GM21447 (cell line): ENCODE data around the gene SALL1.

Experiments
- ATAC-seq: cut with Tn5 transposase; IDR thresholded peaks from one replicate; pipeline ENCODE4 v1.9.1; 2021; ENCODE audit not compliant: unreplicated experiment

SALL1 gene

GRCh38 chr16:51150888-51151320 is at the start of gene SALL1:
TSS of gene SALL1 (minus strand) at chr16:51151270. CDS start at chr16:51151241, 29 bp downstream.
- ATAC-seq: no peak

- no peak for ATAC-seq
Measured at GRCh38 chr16:51200793-51201192, 49.7 kb upstream of the SALL1 start.

- no peak for ATAC-seq
Measured at GRCh38 chr16:51197953-51198748, 47.1 kb upstream of the SALL1 start.

- ATAC-seq: no peak
Measured at GRCh38 chr16:51193879-51194278, 42.8 kb upstream of the SALL1 start.

DNA sequence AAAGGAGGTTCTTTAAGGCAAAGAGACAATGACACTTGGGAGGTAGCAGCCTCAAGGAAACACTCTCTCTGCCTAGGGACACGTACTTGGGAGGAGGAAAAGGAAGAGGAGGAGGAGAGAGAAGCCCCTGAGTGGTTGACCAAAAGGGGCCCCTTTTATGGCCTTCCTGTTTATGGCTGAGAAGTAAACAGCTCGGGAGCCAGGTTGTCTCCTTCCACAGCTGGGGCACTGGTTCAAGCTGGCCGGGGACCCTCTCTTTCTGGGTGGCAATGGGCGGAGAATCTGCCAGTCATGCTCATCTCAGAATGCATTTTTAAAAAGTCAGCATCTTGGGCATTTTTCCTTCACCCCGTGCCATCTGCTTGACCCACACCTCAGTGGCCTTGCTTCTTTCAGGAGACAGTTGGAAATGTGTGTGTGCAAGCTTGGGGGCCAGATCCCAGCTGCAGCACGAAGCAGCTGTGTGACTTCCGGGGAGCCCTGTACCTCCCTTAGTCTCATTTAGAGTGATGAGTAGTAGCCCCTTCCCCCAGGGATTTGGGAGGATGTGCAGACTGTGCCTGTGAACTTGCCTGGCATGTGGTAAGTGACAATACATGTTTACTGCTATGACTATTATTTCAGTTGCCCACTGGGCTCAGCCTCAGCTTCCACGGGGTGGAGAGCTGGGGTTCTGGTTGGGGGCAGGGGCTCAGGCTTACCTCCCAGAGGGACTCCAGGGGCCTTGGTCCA is 33.8 kb upstream of the SALL1 start:
- ATAC-seq: no peak

DNA sequence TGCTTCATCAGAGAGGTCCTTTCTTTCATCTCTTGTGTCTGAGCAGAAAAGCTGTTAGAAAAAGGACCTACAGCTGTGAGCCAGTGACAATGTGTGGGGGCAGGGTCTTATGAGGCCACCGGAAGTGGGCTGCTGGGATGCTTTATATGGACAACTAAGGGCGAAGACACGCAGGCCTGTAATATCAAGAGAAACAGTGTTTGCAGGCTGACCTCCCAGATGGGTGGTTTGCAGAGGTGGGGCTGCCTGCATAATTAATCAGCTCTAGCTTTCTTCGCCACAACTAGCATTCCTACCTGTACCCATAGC is 30.4 kb upstream of the SALL1 start:
- no peak for ATAC-seq

DNA sequence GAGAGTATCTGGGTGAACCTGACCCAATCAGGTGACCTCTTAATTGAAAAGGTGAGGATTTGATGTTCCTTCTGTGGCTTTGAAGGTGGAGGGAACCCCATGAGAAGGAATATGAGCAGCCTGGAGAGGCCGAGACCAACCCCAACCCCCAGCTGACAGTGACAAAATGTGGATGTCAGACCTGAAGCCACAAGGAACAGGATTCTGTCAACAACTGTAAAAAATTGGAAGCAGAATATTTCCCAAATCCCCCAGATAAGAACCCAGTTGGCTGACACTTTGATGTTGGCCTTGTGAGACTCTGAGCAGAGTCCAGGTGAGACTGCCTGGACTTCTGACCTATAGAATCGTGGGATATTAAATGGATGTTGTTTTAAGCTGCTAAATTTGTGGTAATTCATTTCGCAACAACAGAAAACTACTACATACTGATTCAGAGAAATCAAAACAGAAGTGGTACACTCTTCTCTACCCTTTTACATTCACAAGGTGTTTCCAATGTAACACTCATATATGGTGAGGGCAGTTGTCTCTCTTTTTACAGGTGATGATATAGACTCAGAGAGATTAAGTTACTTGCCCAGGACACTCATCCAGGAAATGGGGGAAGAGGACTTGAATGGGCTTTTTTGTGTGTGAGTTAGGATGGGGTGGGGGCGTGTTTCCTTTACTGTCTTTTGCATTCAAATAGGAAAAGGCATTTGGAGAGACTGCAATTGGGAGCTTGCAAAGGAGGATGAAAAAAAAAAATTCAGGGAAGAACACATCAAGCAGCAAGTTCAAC is 29.8 kb upstream of the SALL1 start:
- no peak for ATAC-seq

GRCh38 chr16:51175081-51175480 is 24.0 kb upstream of the SALL1 start:
- ATAC-seq: no peak

DNA sequence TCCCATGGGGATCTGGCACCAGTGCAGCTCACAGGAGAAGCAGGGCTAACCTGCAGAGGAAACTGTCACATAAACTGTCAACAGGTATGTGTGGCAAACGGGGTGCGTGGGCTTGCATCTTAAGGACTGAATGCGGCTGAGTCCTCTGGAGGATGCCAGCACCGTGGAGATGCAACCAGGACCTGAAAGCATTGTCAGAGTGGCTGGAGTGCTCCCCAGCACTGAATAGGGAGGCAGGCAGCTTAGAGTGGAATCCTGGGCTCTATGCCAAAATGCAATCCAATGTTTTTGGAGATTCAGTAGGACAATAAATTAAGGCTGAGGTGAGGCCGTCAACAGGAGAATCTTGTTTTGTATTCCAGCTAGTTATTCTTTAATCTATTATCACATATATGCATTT is 21.3 kb upstream of the SALL1 start:
- no peak for ATAC-seq

DNA sequence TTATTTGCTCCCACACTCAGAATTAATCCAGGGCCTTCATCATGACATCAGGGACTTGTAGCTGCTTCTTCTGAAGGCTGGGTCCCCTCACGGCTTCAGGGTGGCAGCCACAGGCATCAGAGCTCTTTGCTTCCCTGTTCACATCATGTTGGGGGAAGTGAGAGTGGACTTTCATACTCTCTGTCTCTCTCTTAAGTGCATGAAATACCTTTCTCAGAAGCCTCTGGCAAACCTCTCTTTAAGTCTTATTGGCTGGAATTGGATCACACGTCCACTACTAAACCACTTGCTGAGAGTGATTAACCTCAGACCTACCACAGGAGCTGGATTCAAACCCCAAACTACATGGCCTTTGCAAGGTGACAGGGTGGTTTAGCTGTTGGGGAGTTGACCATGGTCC is 17.7 kb upstream of the SALL1 start:
- ATAC-seq: no peak

- no peak for ATAC-seq
Measured at GRCh38 chr16:51167170-51167895, 16.3 kb upstream of the SALL1 start.

DNA sequence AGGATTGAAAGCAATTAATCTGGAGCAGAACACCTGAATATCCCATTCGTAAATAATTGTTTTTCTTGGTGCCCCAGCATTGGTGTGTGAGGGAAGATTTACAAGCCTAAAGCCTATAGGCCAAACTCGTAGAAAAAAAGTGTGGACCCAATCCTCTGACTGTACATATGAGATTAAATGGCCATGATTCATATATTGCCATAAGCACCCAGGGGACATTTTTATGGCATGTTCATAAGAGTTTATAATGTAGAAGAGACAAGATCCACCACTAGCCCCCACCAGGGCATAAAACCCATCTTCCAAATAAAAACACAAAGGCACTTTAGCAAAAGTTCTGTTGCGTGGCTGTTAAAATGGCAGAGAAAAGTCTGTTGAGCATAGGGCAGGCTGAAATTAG is 15.5 kb upstream of the SALL1 start:
- ATAC-seq: no peak

DNA sequence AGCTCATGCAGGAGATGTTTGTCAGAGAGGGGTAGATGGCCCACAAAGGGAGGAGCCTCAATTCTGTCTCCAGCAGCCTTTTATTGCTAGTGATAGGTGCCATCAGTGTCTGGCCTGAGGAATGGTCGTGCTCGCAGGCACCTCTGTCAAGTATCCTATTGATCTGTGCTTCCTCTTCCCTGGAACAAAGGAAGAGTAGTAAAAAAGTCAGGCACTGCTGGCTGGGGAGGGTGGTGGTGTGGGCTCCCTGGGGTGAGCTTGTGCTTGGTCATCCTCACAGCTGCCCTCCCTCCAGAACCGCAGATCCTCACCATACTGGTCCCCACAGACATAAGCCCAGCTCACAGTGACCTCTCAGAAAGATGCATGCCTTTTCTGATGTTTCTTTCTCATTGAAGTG is 15.0 kb upstream of the SALL1 start:
- ATAC-seq: no peak

DNA sequence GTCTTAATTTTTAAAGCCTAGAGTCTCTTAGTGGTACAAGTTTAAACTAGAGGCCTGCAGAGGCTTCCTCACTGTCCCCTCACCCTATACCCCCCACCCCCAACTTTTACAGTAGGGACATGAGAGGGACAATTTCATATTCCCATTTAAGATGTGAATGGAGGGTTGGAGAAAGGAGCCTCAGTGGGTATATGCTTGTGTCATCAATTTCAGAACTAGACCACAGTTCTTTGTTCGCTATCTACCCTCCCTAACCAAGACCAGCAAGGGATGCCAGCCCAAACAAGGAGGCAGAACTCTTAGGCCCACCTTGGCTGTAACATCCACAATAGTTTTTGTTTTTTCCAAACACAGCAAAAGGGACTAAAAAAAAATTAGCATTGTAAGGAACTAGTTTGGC is 14.0 kb upstream of the SALL1 start:
- no peak for ATAC-seq

DNA sequence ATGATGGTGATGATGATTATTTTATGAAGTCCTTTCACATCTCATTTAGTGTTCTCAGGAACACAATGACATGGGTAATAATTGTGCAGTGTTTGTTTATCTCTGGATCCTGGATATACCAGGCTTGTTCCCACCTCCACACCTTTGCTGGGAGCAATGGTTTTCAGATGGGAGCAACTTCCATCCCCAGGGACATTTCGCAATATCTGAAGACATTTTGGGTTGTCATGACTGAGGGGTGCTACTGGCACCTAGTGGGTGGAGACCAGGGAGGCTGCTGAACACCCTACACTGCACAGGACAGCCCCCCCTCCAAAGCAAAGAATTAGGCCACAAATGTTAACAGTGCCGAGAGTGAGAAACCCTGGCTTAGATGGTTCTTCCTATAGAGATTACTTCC is 13.5 kb upstream of the SALL1 start:
- ATAC-seq: no peak

DNA sequence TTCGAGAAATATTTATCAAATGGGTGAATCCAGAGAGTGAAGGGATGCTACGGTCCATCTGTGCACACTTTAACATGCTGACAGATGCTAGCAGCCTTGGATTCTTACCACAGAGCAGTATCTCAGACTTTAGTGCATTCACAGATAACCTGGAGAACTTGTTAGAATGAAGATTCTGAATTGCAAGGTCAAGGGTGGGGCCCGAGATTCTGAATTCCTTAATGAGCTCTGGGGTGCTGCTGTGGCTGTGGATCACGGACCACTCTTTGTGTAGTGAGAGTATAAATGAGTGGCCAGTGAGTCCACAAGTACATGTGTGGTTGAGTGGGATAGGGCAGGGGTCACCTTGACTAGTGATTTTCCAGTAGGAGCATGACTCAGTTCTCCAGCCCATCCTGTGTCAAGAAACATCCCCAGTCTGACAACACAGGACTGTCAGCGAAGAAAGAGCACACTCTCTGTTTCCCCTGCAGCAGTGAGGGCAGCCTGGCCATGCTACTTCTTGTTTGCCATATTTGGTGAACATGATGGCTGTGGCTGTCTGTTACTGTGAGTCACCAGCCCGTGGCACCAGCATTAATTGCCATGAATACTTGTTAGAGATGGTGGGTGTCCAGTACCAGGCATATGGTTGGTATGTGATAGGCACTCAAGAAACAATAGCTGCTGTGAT is 13.0 kb upstream of the SALL1 start:
- ATAC-seq: no peak

DNA sequence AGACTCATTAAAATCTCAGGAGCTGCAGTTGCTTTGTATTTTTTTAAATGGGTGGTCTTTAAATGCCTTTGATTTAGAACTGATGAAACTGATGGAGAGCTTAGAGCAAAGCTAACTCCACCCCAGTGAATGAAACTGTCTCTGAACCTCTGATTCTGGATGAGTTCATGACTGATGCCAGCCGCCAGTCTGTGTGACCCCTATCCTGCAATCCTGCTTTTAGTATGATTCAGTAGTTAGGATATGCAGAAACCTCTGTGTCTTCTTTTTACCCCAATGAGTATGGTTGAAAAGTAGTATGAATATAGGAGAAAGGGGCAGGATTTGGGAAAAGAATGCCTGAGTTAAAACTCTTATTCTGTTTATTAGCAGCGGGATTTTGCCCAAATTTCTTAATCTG is 12.3 kb upstream of the SALL1 start:
- ATAC-seq: no peak

GRCh38 chr16:51161440-51162195 is 10.5 kb upstream of the SALL1 start:
- ATAC-seq: no peak

DNA sequence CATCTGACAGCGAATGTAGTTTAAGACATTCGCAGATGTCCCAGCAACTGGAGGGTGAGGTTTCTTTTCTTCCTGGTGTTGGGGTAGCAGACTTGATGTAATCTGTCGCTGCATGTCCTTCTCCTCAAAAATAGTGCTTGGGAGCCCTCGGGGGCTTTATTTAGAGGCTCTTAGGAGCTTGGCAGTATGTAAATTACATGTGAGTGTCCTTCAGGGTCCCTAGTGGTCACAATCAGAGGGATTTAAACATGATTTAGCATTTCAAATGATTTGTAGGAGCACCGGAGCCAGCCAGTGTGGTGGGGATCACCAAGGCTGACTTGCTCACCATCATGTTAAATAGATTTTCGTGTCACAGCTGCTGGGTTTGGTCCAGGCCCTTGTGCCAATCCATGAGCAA is 8.8 kb upstream of the SALL1 start:
- no peak for ATAC-seq

DNA sequence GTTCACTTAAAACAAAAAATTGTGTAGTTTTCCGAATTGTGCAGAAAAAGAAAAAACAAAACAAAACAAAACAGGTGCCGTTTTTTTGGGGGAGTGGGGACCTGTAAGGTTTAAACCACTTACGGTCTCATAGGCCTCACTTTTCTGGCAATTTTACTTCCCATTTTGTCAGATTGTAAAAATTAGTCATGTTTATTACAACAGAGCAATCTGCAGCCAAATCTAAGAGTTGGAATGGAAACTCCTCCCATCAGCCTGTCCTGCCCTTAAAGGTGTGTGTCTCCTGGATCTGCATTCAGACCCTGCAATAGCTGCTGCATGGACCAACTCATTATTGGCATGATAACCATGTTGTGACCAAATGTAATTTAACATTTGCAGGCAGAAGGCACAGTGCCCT is 8.2 kb upstream of the SALL1 start:
- no peak for ATAC-seq
